ENCODE measurements around the gene ACKR3. TPM values are rescaled to one million over a fixed set of nuclear protein-coding genes. Genes with fewer than 3 reads are reported as not detected.

The ACKR3 gene
- total RNA-seq, 1 experiment from 2014 or later: not detected

GRCh38 chr2:236610991-236611821 is 41.6 kb downstream of the ACKR3 start:
- H3K36me3 ChIP-seq (ENCODE audit: control insufficient read depth, insufficient read depth, low read length): no peaks in the 10 kb centered on the region
- no peaks in the 10 kb centered on the region for H3K9me3 ChIP-seq (ENCODE audit: control insufficient read depth, insufficient read depth, low read depth, low read length)
- POLR2A ChIA-PET: no interaction called here
- BruUV-seq (replicated peaks): no TSS peak
- H3K4me3 ChIP-seq (ENCODE audit: low read depth in 2 of 2, low read length in 2 of 2): no peak overlapping the region
- H3K4me1 ChIP-seq (ENCODE audit: control insufficient read depth, insufficient read depth, low read length): no peaks in the 10 kb centered on the region; the same call in 1 of the 2 replicates
- ATAC-seq (no peak), DNase-seq (ENCODE audit: low read depth, low spot score) (no peak)
- H3K27ac ChIP-seq (ENCODE audit: low read length): no peak overlapping the region
- H3K27me3 ChIP-seq (ENCODE audit: control insufficient read depth, insufficient read depth, low read length): peaks cover 11% of the 10 kb centered on the region
- TF ChIP-seq, protein P1, sequence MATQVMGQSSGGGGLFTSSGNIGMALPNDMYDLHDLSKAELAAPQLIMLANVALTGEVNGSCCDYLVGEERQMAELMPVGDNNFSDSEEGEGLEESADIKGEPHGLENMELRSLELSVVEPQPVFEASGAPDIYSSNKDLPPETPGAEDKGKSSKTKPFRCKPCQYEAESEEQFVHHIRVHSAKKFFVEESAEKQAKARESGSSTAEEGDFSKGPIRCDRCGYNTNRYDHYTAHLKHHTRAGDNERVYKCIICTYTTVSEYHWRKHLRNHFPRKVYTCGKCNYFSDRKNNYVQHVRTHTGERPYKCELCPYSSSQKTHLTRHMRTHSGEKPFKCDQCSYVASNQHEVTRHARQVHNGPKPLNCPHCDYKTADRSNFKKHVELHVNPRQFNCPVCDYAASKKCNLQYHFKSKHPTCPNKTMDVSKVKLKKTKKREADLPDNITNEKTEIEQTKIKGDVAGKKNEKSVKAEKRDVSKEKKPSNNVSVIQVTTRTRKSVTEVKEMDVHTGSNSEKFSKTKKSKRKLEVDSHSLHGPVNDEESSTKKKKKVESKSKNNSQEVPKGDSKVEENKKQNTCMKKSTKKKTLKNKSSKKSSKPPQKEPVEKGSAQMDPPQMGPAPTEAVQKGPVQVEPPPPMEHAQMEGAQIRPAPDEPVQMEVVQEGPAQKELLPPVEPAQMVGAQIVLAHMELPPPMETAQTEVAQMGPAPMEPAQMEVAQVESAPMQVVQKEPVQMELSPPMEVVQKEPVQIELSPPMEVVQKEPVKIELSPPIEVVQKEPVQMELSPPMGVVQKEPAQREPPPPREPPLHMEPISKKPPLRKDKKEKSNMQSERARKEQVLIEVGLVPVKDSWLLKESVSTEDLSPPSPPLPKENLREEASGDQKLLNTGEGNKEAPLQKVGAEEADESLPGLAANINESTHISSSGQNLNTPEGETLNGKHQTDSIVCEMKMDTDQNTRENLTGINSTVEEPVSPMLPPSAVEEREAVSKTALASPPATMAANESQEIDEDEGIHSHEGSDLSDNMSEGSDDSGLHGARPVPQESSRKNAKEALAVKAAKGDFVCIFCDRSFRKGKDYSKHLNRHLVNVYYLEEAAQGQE (IDR thresholded peaks at IDR 0.05; ENCODE audit: insufficient read depth in 1 of 2, low read depth in 2 of 2, low read length in 1 of 2): no peak
- no peak for TF ChIP-seq TCF7L2 (IDR thresholded peaks at IDR 0.05; ENCODE audit: low read depth, low read length)
- no peak for TF ChIP-seq CTCF (IDR thresholded peaks at IDR 0.05)
- no peak for TF ChIP-seq SIN3A (IDR thresholded peaks at IDR 0.05; ENCODE audit: borderline replicate concordance, insufficient read depth, low read depth, low read length)
- TF ChIP-seq POLR2AphosphoS5 (IDR thresholded peaks at IDR 0.05; ENCODE audit: low read depth, low read length): no peak
- in situ Hi-C loops (cut with HindIII; ENCODE audit: low pct_unique_long_range_greater_than_20kb, low sequenced_read_pairs) (no loop called here), intact Hi-C loops (cut with micrococcal nuclease; ENCODE audit: unreplicated experiment) (no loop called here)
- CTCF ChIA-PET: no interaction called here

GRCh38 chr2:236612737-236613136 is 43.1 kb downstream of the ACKR3 start:
- no TSS peak for BruUV-seq (replicated peaks)
- CTCF ChIA-PET: no interaction called here

More at GRCh38 chr2:236612737-236613136, 43.1 kb downstream of the ACKR3 start:
- no peaks in the 10 kb centered on the region for H3K36me3 ChIP-seq (ENCODE audit: control insufficient read depth, insufficient read depth, low read length)
- no peak for ATAC-seq
- in situ Hi-C loops (cut with HindIII; ENCODE audit: low pct_unique_long_range_greater_than_20kb, low sequenced_read_pairs) (no loop called here), intact Hi-C loops (cut with micrococcal nuclease; ENCODE audit: unreplicated experiment) (no loop called here)
- POLR2A ChIA-PET: no interaction called here
- TF ChIP-seq CTCF (IDR thresholded peaks at IDR 0.05) (no peak), TCF7L2 (IDR thresholded peaks at IDR 0.05; ENCODE audit: low read depth, low read length) (no peak), SIN3A (IDR thresholded peaks at IDR 0.05; ENCODE audit: borderline replicate concordance, insufficient read depth, low read depth, low read length) (no peak), POLR2AphosphoS5 (IDR thresholded peaks at IDR 0.05; ENCODE audit: low read depth, low read length) (no peak)
- TF ChIP-seq, protein P1 (IDR thresholded peaks at IDR 0.05; ENCODE audit: insufficient read depth in 1 of 2, low read depth in 2 of 2, low read length in 1 of 2): no peak
- H3K9me3 ChIP-seq (ENCODE audit: control insufficient read depth, insufficient read depth, low read depth, low read length): no peaks in the 10 kb centered on the region
- H3K27ac ChIP-seq (ENCODE audit: low read length): no peak overlapping the region
- H3K4me1 ChIP-seq (ENCODE audit: control insufficient read depth, insufficient read depth, low read length): no peaks in the 10 kb centered on the region; the same call in 1 of the 2 replicates
- H3K4me3 ChIP-seq (ENCODE audit: low read depth in 2 of 2, low read length in 2 of 2): no peak overlapping the region
- peaks cover 23% of the 10 kb centered on the region for H3K27me3 ChIP-seq (ENCODE audit: control insufficient read depth, insufficient read depth, low read length)
- DNase-seq (ENCODE audit: low read depth, low spot score): no peak
